Calu3 (cell line): ENCODE measurements around the gene TACSTD2. TPM values are rescaled to one million over a fixed set of nuclear protein-coding genes. Genes with fewer than 3 reads are reported as not detected.

Source experiments
- BruUV-seq: library from RNA; stranded (reverse); fragments of 400-500 nt; replicated peaks from 2 replicates; lab custom pipeline; 2021; lab: Mats Ljungman, UMichigan
- CTCF ChIA-PET: fragments of 300-600 bp; sonication (Branson Sonifier 250); formaldehyde crosslinking; loops from one replicate; lab custom pipeline; 2022; ENCODE audit warnings: antibody characterized with exemption; lab: Charles Lee
- DNase-seq: peaks from one replicate; pipeline ENCODE4 v3.0.0; 2022
- H3K27ac Mint-ChIP-seq: one replicate; pipeline ENCODE4 v1.8.0; 2022; ENCODE audit warnings: mixed read lengths; ENCODE audit not compliant: unreplicated experiment
- H3K27me3 Mint-ChIP-seq: one replicate; pipeline ENCODE4 v1.8.0; 2022; ENCODE audit warnings: mixed read lengths; ENCODE audit not compliant: unreplicated experiment
- H3K36me3 Mint-ChIP-seq: one replicate; pipeline ENCODE4 v1.8.0; 2022; ENCODE audit warnings: mild to moderate bottlenecking, moderate library complexity, mixed read lengths; ENCODE audit not compliant: insufficient read depth, unreplicated experiment
- H3K4me1 Mint-ChIP-seq: one replicate; pipeline ENCODE4 v1.8.0; 2022; ENCODE audit warnings: mild to moderate bottlenecking, low read depth, mixed read lengths; ENCODE audit not compliant: unreplicated experiment
- H3K4me3 Mint-ChIP-seq: one replicate; pipeline ENCODE4 v1.8.0; 2022; ENCODE audit warnings: mild to moderate bottlenecking, low read depth, moderate library complexity, mixed read lengths; ENCODE audit not compliant: unreplicated experiment
- H3K9me3 Mint-ChIP-seq: one replicate; pipeline ENCODE4 v1.8.0; 2022; ENCODE audit warnings: low read depth, mixed read lengths; ENCODE audit not compliant: unreplicated experiment
- CTCF ChIP-seq: fragments of 200-600 bp; IDR thresholded peaks from one replicate; pipeline ENCODE4 v1.8.0; 2022; ENCODE audit warnings: antibody characterized with exemption; ENCODE audit not compliant: unreplicated experiment
- intact Hi-C: fragments of 100-400 bp; cut with micrococcal nuclease; formaldehyde crosslinking; loops from one replicate; pipeline ENCODE4 v1.10.0; 2022; ENCODE audit not compliant: unreplicated experiment
- total RNA-seq: library from RNA; stranded (reverse); gene quantifications from 2 replicates; pipeline ENCODE4 v1.2.3, GENCODE V29; 2022

The TACSTD2 gene
- total RNA-seq, 1 experiment from 2014 or later = 293 TPM

GRCh38 chr1:58581641-58582040 lies 4.6 kb upstream of the TACSTD2 start:
- no peak for TF ChIP-seq CTCF
- CTCF ChIA-PET = no interaction called here
- H3K4me1 Mint-ChIP-seq = peaks cover 65% of the 10 kb centered on the region
- no peaks in the 10 kb centered on the region for H3K27me3 Mint-ChIP-seq
- peaks cover 31% of the 10 kb centered on the region for H3K36me3 Mint-ChIP-seq
- H3K27ac Mint-ChIP-seq = no peak overlapping the region
- no TSS peak for BruUV-seq
- no peak overlapping the region for H3K4me3 Mint-ChIP-seq
- no peaks in the 10 kb centered on the region for H3K9me3 Mint-ChIP-seq
- no peak for DNase-seq
- intact Hi-C loops = no loop called here

GRCh38 chr1:58580186-58580585 lies 3.1 kb upstream of the TACSTD2 start:
- Mint-ChIP-seq H3K36me3 (peaks cover 46% of the 10 kb centered on the region), H3K4me1 (peaks cover 50% of the 10 kb centered on the region), H3K4me3 (no peak overlapping the region), H3K27ac (no peak overlapping the region), H3K27me3 (no peaks in the 10 kb centered on the region), H3K9me3 (no peaks in the 10 kb centered on the region)
- intact Hi-C loops = no loop called here
- CTCF ChIA-PET = no interaction called here
- no peak for DNase-seq
- no TSS peak for BruUV-seq
- TF ChIP-seq CTCF = no peak

GRCh38 chr1:58577654-58578030 lies 590 bp upstream of the TACSTD2 start:
- CTCF ChIA-PET = interaction anchor here (0.6 kb wide), 1 partner anchor 41 kb away, joined by 4 read pairs; no protein-coding TSS in a partner anchor
- Mint-ChIP-seq H3K27me3 (no peaks in the 10 kb centered on the region), H3K4me1 (peaks cover 43% of the 10 kb centered on the region), H3K27ac (peak overlapping the region; percentile 97), H3K4me3 (peak overlapping the region; percentile 100), H3K36me3 (peaks cover 62% of the 10 kb centered on the region), H3K9me3 (no peaks in the 10 kb centered on the region)
- DNase-seq = no peak
- TSS peak; percentile 12 for BruUV-seq
- intact Hi-C loops = loop anchor here (1.0 kb wide), 2 partner anchors 44 to 75 kb away; no protein-coding TSS in a partner anchor
- TF ChIP-seq CTCF = no peak

GRCh38 chr1:58576325-58576726 lies 726 bp downstream of the TACSTD2 start:
- no peak for TF ChIP-seq CTCF
- no peaks in the 10 kb centered on the region for H3K27me3 Mint-ChIP-seq
- DNase-seq = peak; percentile 61
- intact Hi-C loops = no loop called here
- H3K9me3 Mint-ChIP-seq = no peaks in the 10 kb centered on the region
- H3K36me3 Mint-ChIP-seq = peaks cover 63% of the 10 kb centered on the region
- CTCF ChIA-PET = interaction anchor here (1.3 kb wide), 1 partner anchor 76 kb away, joined by 7 read pairs; no protein-coding TSS in a partner anchor
- peak overlapping the region; percentile 97 for H3K27ac Mint-ChIP-seq
- BruUV-seq = no TSS peak
- H3K4me3 Mint-ChIP-seq = peak overlapping the region; percentile 100
- peaks cover 56% of the 10 kb centered on the region for H3K4me1 Mint-ChIP-seq
